HG02970 (cell line): ENCODE measurements around the gene PHB1.

Experiments used
- ATAC-seq: cut with Tn5 transposase; IDR thresholded peaks from one replicate; pipeline ENCODE4 v1.9.1; 2021; ENCODE audit warnings: mild to moderate bottlenecking, moderate library complexity, moderate number of reproducible peaks; ENCODE audit not compliant: unreplicated experiment, low FRiP score

PHB1 gene

GRCh38 chr17:49357516-49357915 lies 57.2 kb downstream of the PHB1 start:
- ATAC-seq: no peak

GRCh38 chr17:49356320-49356719 lies 58.4 kb downstream of the PHB1 start:
- no peak for ATAC-seq
